Measurements from ENCODE around the gene SART3. TPM values are rescaled to one million over a fixed set of nuclear protein-coding genes. Genes with fewer than 3 reads are reported as not detected.

Gene SART3
- polyA plus RNA-seq, 1 donor (not counting 4 experiments of a cell fraction or from before 2014, with no cell fraction given), result 19.0 TPM

DNA sequence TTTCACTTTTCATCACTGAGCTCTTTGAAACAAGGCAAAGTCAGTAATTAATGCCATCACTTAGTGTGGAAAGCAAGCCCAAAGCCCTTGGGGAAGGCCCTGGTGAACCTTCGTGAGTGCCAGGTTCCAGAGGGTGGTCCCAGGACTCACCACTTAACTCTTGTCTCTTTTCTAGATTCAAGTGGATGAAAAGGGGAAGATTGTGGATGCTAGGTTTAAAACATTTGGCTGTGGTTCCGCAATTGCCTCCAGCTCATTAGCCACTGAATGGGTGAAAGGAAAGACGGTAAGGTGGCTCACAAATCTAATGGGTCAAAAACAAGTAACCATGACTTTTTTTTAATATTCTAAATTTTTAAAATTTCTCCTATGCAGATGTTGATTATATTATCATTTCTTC, 4.2 kb upstream of the SART3 start:
- TF ChIP-seq, protein P1, sequence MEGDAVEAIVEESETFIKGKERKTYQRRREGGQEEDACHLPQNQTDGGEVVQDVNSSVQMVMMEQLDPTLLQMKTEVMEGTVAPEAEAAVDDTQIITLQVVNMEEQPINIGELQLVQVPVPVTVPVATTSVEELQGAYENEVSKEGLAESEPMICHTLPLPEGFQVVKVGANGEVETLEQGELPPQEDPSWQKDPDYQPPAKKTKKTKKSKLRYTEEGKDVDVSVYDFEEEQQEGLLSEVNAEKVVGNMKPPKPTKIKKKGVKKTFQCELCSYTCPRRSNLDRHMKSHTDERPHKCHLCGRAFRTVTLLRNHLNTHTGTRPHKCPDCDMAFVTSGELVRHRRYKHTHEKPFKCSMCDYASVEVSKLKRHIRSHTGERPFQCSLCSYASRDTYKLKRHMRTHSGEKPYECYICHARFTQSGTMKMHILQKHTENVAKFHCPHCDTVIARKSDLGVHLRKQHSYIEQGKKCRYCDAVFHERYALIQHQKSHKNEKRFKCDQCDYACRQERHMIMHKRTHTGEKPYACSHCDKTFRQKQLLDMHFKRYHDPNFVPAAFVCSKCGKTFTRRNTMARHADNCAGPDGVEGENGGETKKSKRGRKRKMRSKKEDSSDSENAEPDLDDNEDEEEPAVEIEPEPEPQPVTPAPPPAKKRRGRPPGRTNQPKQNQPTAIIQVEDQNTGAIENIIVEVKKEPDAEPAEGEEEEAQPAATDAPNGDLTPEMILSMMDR (optimal IDR thresholded peaks at IDR 0.05 in 1 of 3, IDR thresholded peaks at IDR 0.05 in 1 of 3, conservative IDR thresholded peaks at IDR 0.05 in 1 of 3; ENCODE audit: extremely low read depth in 1 of 3, insufficient read depth in 2 of 3, low read length in 3 of 3), result no peak
- TF ChIP-seq EZH2 (IDR thresholded peaks at IDR 0.05; ENCODE audit: low read length), result no peak
- H3K27me3 ChIP-seq (ENCODE audit: control insufficient read depth, extremely low read depth, insufficient read depth, low read length), result no peaks in the 10 kb centered on the region
- FAIRE-seq, result no peak
- H3K9ac ChIP-seq (ENCODE audit: control insufficient read depth, extremely low read depth, insufficient read depth, low read length), result no peak overlapping the region
- H3K36me3 ChIP-seq (ENCODE audit: control insufficient read depth in 2 of 2, extremely low read depth in 1 of 2, insufficient read depth in 2 of 2, low read length in 2 of 2), result peaks cover 28 to 40% of the 10 kb centered on the region in 2 experiments
- no peak overlapping the region for H3K4me3 ChIP-seq (ENCODE audit: control insufficient read depth in 2 of 3, extremely low read depth in 1 of 3, insufficient read depth in 2 of 3, low read depth in 1 of 3, low read length in 3 of 3)
- H3K9me3 ChIP-seq (ENCODE audit: control insufficient read depth, low read depth, low read length), result no peaks in the 10 kb centered on the region
- dilution Hi-C loops (cut with MboI; ENCODE audit: extremely low pct_ligation_motif_present, low sequenced_read_pairs), result no loop called here
- DNase-seq (ENCODE audit: low read depth, low spot score), result no peak
- no peak overlapping the region for H3K27ac ChIP-seq (ENCODE audit: control insufficient read depth, insufficient read depth, low read length)
- H3K79me2 ChIP-seq (ENCODE audit: control insufficient read depth, insufficient read depth, low read length), result peaks cover 19% of the 10 kb centered on the region
- peaks cover 20% of the 10 kb centered on the region for H3K4me1 ChIP-seq (ENCODE audit: control insufficient read depth, extremely low read depth, insufficient read depth, low read length)
- H4K20me1 ChIP-seq (ENCODE audit: control insufficient read depth, extremely low read depth, insufficient read depth, low read length), result no peaks in the 10 kb centered on the region
- no peak overlapping the region for H2AFZ ChIP-seq (ENCODE audit: control insufficient read depth, low read length)
- no peak overlapping the region for H3K4me2 ChIP-seq (ENCODE audit: control insufficient read depth, extremely low read depth, insufficient read depth, low read depth, low read length)
- no peaks in the 10 kb centered on the region for H3K9me1 ChIP-seq (ENCODE audit: control insufficient read depth, extremely low read depth, insufficient read depth, low read length)

DNA sequence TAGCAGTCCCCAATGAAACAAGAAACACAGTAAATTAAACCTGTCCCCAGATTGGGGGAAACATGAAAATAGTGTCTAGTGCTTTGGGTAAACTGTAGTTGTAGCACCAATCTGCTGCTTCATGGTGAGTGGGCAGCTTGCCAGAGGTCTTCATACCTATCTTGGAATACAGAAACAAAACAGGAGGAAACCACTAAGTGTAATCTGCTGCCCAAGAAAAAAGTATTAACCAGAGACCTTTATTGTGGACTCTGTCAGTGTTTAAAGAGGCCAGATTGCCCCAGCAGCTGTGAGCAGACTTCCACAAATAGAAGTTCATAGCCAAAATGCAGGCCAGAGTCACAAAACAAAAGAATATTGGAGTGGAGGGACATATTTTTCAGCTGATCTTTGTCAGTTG, 3.8 kb upstream of the SART3 start:
- Histone ChIP-seq H3K9ac (ENCODE audit: control insufficient read depth, extremely low read depth, insufficient read depth, low read length) (no peak overlapping the region), H3K9me3 (ENCODE audit: control insufficient read depth, low read depth, low read length) (no peaks in the 10 kb centered on the region), H3K4me3 (ENCODE audit: control insufficient read depth in 2 of 3, extremely low read depth in 1 of 3, insufficient read depth in 2 of 3, low read depth in 1 of 3, low read length in 3 of 3) (no peak overlapping the region), H2AFZ (ENCODE audit: control insufficient read depth, low read length) (no peak overlapping the region), H3K79me2 (ENCODE audit: control insufficient read depth, insufficient read depth, low read length) (peaks cover 23% of the 10 kb centered on the region), H3K27me3 (ENCODE audit: control insufficient read depth, extremely low read depth, insufficient read depth, low read length) (no peaks in the 10 kb centered on the region), H3K4me2 (ENCODE audit: control insufficient read depth, extremely low read depth, insufficient read depth, low read depth, low read length) (no peak overlapping the region), H4K20me1 (ENCODE audit: control insufficient read depth, extremely low read depth, insufficient read depth, low read length) (no peaks in the 10 kb centered on the region), H3K27ac (ENCODE audit: control insufficient read depth, insufficient read depth, low read length) (no peak overlapping the region), H3K36me3 (ENCODE audit: control insufficient read depth in 2 of 2, extremely low read depth in 1 of 2, insufficient read depth in 2 of 2, low read length in 2 of 2) (peaks cover 28 to 40% of the 10 kb centered on the region in 2 experiments), H3K4me1 (ENCODE audit: control insufficient read depth, extremely low read depth, insufficient read depth, low read length) (peaks cover 23% of the 10 kb centered on the region), H3K9me1 (ENCODE audit: control insufficient read depth, extremely low read depth, insufficient read depth, low read length) (no peaks in the 10 kb centered on the region)
- dilution Hi-C loops (cut with MboI; ENCODE audit: extremely low pct_ligation_motif_present, low sequenced_read_pairs), result no loop called here
- DNase-seq (ENCODE audit: low read depth, low spot score) (no peak), FAIRE-seq (no peak)
- TF ChIP-seq EZH2 (IDR thresholded peaks at IDR 0.05; ENCODE audit: low read length), result no peak
- TF ChIP-seq, protein P1 (optimal IDR thresholded peaks at IDR 0.05 in 1 of 3, IDR thresholded peaks at IDR 0.05 in 1 of 3, conservative IDR thresholded peaks at IDR 0.05 in 1 of 3; ENCODE audit: extremely low read depth in 1 of 3, insufficient read depth in 2 of 3, low read length in 3 of 3), result no peak
